ENCODE measurements around the gene ZNF319.

ZNF319 gene

DNA sequence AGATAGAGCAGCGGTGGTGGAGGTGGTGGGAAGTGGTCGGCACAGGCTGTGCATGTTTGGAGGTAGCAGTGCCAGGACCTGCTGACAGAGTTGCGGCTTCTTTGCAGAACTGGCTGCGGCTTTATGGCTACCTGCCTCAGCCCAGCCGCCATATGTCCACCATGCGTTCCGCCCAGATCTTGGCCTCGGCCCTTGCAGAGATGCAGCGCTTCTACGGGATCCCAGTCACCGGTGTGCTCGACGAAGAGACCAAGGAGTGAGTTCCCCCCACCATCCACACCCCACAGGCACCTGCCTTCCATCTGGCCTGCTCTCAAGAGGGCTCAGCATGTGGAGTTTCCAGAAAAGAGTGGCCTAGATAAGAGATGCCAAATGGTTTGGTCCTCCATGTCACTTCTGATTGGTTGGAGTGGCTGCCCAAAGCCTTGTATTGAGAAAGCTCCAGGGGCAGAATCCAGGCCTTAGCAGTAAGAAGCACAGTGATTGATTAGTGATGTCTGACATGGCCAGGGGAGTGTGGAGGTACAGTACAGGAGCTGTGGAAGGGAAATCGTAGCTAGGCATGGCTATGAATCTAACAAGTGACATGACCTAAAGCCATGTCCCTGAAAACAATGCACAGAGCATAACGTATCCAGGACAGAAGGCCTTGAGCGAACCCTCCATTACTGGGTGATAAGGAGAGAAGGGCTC lies 37.0 kb upstream of the ZNF319 start:
- no peak overlapping the region for H3K27ac ChIP-seq
- CTCF ChIA-PET, result no interaction called here
- POLR2A ChIA-PET (ENCODE audit: low non-redundant PET), result no interaction called here
- no peak for DNase-seq (ENCODE audit: low spot score)
- TF ChIP-seq, protein P1, sequence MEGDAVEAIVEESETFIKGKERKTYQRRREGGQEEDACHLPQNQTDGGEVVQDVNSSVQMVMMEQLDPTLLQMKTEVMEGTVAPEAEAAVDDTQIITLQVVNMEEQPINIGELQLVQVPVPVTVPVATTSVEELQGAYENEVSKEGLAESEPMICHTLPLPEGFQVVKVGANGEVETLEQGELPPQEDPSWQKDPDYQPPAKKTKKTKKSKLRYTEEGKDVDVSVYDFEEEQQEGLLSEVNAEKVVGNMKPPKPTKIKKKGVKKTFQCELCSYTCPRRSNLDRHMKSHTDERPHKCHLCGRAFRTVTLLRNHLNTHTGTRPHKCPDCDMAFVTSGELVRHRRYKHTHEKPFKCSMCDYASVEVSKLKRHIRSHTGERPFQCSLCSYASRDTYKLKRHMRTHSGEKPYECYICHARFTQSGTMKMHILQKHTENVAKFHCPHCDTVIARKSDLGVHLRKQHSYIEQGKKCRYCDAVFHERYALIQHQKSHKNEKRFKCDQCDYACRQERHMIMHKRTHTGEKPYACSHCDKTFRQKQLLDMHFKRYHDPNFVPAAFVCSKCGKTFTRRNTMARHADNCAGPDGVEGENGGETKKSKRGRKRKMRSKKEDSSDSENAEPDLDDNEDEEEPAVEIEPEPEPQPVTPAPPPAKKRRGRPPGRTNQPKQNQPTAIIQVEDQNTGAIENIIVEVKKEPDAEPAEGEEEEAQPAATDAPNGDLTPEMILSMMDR (conservative IDR thresholded peaks at IDR 0.05; ENCODE audit: low read depth), result no peak

DNA sequence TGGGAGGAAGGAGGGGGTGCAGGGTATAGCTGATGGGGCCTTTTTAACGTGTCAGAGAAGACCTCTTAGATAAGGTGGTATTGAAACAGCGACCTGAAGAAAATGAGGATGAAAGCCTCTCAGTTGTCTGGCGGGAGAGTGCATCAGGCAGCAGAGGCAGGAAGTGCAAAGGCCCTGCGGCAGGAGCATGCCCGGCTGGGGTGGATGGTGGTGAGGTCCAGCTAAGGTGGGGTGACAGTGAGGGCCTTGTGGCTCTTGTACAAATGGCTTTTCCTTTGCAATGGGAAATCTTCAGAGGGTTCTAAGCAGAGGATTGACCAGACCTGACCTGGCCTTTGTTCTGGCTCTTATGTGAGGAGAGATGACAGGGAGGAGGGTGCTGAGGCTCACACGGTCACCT lies 36.5 kb upstream of the ZNF319 start:
- ChIA-PET CTCF (interaction anchor here (0.8 kb wide), 1 partner anchor 11 kb away, joined by 3 read pairs; the partner anchor contains the start of gene MMP15), POLR2A (ENCODE audit: low non-redundant PET) (no interaction called here)
- TF ChIP-seq, protein P1 (conservative IDR thresholded peaks at IDR 0.05; ENCODE audit: low read depth), result no peak
- DNase-seq (ENCODE audit: low spot score), result no peak
- no peak overlapping the region for H3K27ac ChIP-seq

DNA sequence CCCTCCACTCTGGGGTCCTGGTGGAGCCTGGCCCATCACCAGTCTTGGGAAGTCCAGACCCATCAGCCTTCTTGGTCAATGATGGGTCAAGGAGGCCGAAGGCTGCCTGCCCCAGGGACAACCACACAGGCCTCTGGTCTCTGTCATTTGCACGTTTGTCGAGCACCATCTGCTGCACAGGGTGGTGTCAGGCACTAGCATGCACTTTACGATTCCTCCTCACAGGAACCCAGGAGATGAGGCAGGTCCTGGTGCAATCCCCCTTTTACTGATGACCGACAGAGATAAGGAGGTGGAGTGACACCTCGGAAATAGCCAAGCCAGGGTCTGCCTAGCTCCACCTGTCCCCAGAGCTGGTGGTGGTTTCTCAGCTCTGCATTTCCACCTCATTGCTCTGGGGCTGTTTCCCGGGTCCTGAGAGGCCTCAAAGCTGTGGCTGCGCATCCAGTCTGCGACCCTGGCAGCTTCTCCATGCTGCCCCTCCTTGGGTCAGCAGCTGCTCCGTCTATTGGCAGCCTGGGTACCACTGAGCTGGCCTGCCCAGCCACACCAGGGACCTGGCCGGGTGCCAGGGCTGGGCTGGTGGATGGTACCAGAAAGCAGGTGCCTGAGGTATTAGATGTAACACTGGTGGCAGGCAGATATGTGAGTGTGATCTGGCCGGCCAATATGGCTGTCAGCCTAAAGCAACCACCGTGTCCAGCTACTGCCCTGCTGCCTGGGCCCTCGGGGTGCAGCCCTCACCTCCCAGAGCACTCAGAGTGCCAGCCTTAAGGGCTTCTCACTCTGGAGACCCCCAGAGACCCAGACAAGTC lies 35.1 kb upstream of the ZNF319 start:
- ChIA-PET CTCF (interaction anchor here (0.5 to 0.6 kb wide), 2 partner anchors 9 to 275 kb away, joined by 3 to 5 read pairs; no protein-coding TSS in a partner anchor), POLR2A (ENCODE audit: low non-redundant PET) (no interaction called here)
- DNase-seq (ENCODE audit: low spot score), result no peak
- TF ChIP-seq, protein P1 (conservative IDR thresholded peaks at IDR 0.05; ENCODE audit: low read depth), result no peak
- H3K27ac ChIP-seq, result no peak overlapping the region

DNA sequence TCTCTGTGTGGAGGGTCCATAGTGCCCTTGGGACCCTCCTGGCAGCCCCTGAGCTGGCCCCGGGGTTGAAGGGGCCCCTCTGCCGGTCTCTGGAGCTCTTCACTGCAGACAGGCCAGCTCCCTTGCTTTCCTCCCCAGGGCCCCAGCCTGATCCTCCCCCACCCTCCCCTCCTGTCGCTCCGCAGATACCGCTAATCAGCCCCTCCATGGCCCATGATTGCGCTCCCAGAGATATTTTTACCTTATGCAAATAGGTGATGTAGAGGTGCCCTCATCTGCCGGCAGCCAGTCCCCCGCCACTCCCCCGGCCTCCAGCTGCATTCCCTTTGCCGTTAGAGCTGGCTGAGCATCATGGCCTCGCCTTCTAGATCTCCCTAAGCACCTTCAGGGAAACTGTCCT lies 34.3 kb upstream of the ZNF319 start:
- ChIA-PET CTCF (no interaction called here), POLR2A (ENCODE audit: low non-redundant PET) (no interaction called here)

DNA sequence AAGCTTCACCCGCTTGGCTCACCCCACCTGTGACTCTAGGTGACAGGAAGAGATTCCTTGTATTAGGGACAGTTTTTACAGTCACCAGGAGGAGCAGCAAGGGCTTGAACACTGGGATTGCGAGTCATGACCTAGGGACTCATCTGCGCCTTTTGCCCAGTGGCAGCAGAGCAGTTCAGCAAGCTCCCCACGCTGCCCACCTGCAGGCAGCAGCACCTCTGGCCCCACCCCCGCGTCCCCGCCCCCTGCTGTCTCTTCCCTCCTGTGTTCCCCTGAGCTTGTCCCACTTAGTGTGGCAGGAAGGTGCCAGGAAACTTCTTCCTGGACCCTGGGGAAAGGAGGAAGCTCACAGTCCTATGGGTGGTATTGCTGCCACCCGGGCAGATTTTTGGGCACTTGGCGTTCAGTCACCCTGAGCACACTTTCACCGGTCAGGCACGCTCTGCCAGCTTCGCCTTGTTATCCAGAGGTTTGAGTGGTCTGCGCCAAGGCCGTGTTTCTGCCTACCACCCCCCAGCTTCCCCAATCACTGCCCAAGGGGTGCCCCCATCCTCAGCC lies 33.7 kb upstream of the ZNF319 start:
- TF ChIP-seq, protein P1 (conservative IDR thresholded peaks at IDR 0.05; ENCODE audit: low read depth), result no peak
- ChIA-PET POLR2A (ENCODE audit: low non-redundant PET) (no interaction called here), CTCF (no interaction called here)
- H3K27ac ChIP-seq, result no peak overlapping the region
- no peak for DNase-seq (ENCODE audit: low spot score)

More for the DNA sequence above, 34.3 kb upstream of the ZNF319 start:
- H3K27ac ChIP-seq, result no peak overlapping the region
- TF ChIP-seq, protein P1 (conservative IDR thresholded peaks at IDR 0.05; ENCODE audit: low read depth), result no peak
- no peak for DNase-seq (ENCODE audit: low spot score)

DNA sequence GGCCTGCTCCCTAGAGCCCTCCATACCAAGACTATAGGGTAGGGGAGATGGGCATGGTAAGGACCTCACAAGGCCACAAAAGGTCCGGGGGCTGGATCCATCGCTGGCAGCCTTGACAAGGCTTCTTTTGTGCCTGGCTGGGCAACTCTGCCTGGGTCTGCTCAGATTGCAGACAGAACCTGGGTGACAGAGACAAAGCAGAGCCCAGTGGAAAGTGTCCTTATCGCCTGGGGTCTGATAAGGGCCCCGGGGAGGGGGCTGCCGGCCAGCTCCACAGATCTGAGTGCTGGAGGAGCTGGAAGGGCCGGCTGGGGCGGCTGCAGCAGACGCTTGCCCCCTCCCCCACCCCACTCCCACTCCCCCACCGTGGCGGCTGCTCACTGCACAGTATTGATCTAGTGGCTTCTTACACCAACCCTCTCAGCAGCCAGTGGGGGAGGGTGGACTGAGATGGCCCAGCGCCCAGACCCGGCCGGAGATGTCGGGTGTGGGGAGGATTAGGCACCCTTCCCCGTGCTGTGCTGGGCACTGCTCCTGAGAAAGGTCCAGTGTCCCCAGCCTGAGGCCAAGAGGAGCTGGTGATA lies 32.3 kb upstream of the ZNF319 start:
- POLR2A ChIA-PET (ENCODE audit: low non-redundant PET), result no interaction called here
- CTCF ChIA-PET, result interaction anchor here (0.6 kb wide), 1 partner anchor 80 kb away, joined by 3 read pairs; no protein-coding TSS in a partner anchor
- H3K27ac ChIP-seq, result peak overlapping the region; percentile 10
- no peak for DNase-seq (ENCODE audit: low spot score)
- TF ChIP-seq, protein P1 (conservative IDR thresholded peaks at IDR 0.05; ENCODE audit: low read depth), result no peak
